SK-N-SH (cell line): ENCODE data around the gene C16orf95. TPM values are rescaled to one million over a fixed set of nuclear protein-coding genes. Genes with fewer than 3 reads are reported as not detected.
"Not testable (repeated sequence)": the region's sequence is repeated elsewhere in the genome, so short reads cannot be mapped to it uniquely, and the experiment has no call there.

Source experiments
- CTCF ChIA-PET: fragments of 300-600, 350-600 bp; formaldehyde crosslinking; extraction: SDS; loops from one replicate; lab custom pipeline; 2021; lab: Yijun Ruan, JAX
- POLR2A ChIA-PET: fragments of 350-600 bp; sonication (Branson Sonifier 250); formaldehyde crosslinking; extraction: SDS; loops from one replicate; lab custom pipeline; 2020; ENCODE audit warnings: antibody characterized with exemption, inconsistent platforms; lab: Yijun Ruan, JAX
- DNase-seq: peaks from one replicate; pipeline ENCODE4 v3.0.0; 2012
- H2AFZ ChIP-seq: fragments of 200-600 bp; sonication (generic); 2 replicates; pipeline ENCODE4 v1.8.1; 2016; ENCODE audit warnings: antibody characterized with exemption, mild to moderate bottlenecking, low read depth
- H3F3A ChIP-seq: fragments of 200-600 bp; sonication (generic); replicated peaks from 2 replicates; pipeline ENCODE3; 2016; ENCODE audit warnings: antibody characterized with exemption, mild to moderate bottlenecking; ENCODE audit not compliant: insufficient read depth
- H3K27ac ChIP-seq, 2 experiments: fragments of 200-500 bp in 1 of 2; fragments of 200-600 bp in 1 of 2; sonication (Bioruptor generic) in 1 of 2; sonication (generic), shearing (Covaris generic) in 1 of 2; 2 replicates each; pipeline versions ENCODE4 v1.5.1 to v1.6.1; 2014 to 2016; ENCODE audit warnings: low read depth in 2 of 2, inconsistent platforms in 1 of 2, low read length in 1 of 2, mild to moderate bottlenecking in 1 of 2, mixed read lengths in 1 of 2
- H3K27me3 ChIP-seq: fragments of 200-600 bp; sonication (generic), shearing (Covaris generic); 2 replicates; pipeline ENCODE4 v1.6.1; 2016; ENCODE audit warnings: mixed run types; ENCODE audit not compliant: insufficient read depth
- H3K36me3 ChIP-seq, 2 experiments: fragments of 200-500 bp in 1 of 2; fragments of 200-600 bp in 1 of 2; sonication (Bioruptor generic) in 1 of 2; sonication (generic) in 1 of 2; replicated peaks in 1 of 2; 2 replicates each; pipeline versions ENCODE3 to v1.5.1; 2014 to 2016; ENCODE audit warnings: low read length in 1 of 2, mild to moderate bottlenecking in 1 of 2; ENCODE audit not compliant: insufficient read depth in 2 of 2, control insufficient read depth in 1 of 2
- H3K4me1 ChIP-seq, 2 experiments: fragments of 200-500 bp in 1 of 2; fragments of 200-600 bp in 1 of 2; sonication (Bioruptor generic) in 1 of 2; sonication (generic), shearing (Covaris generic) in 1 of 2; 2 replicates each; pipeline versions ENCODE4 v1.5.1 to v1.6.1; 2014 to 2016; ENCODE audit warnings: low read depth in 1 of 2, low read length in 1 of 2, mixed run types in 1 of 2; ENCODE audit not compliant: insufficient read depth in 2 of 2, control insufficient read depth in 1 of 2
- H3K4me2 ChIP-seq: fragments of 200-600 bp; sonication (generic), shearing (Covaris generic); 2 replicates; pipeline ENCODE4 v1.6.1; 2017; ENCODE audit warnings: mixed run types
- H3K4me3 ChIP-seq, 2 experiments: fragments of 200-500 bp in 1 of 2; fragments of 200-600 bp in 1 of 2; sonication (Bioruptor generic) in 1 of 2; sonication (generic), shearing (Covaris generic) in 1 of 2; 2 replicates each; pipeline versions ENCODE4 v1.5.1 to v1.8.1; 2014 to 2016; ENCODE audit warnings: low read depth in 2 of 2, inconsistent platforms in 1 of 2, low read length in 1 of 2, mild to moderate bottlenecking in 1 of 2, mixed read lengths in 1 of 2, moderate library complexity in 1 of 2
- H3K79me2 ChIP-seq: fragments of 200-600 bp; sonication (generic); 2 replicates; pipeline ENCODE4 v1.8.1; 2017; ENCODE audit warnings: mild to moderate bottlenecking; ENCODE audit not compliant: insufficient read depth
- H3K9ac ChIP-seq: fragments of 200-600 bp; sonication (generic); 2 replicates; pipeline ENCODE4 v1.6.1; 2017; ENCODE audit warnings: mixed run types
- H3K9me2 ChIP-seq: fragments of 200-600 bp; sonication (generic); 2 replicates; pipeline ENCODE4 v1.6.1; 2017; ENCODE audit warnings: mixed run types
- H3K9me3 ChIP-seq: fragments of 200-600 bp; sonication (generic); 2 replicates; pipeline ENCODE4 v1.6.1; 2017; ENCODE audit warnings: mixed run types, mild to moderate bottlenecking, moderate library complexity
- H4K20me1 ChIP-seq: fragments of 200-600 bp; sonication (generic); 2 replicates; pipeline ENCODE4 v1.6.1; 2017; ENCODE audit warnings: mild to moderate bottlenecking, mixed run types; ENCODE audit not compliant: insufficient read depth
- ELF1 ChIP-seq: IDR thresholded peaks from 2 replicates; pipeline ENCODE4 v1.4.0; 2012
- FOSL2 ChIP-seq: IDR thresholded peaks from 2 replicates; pipeline ENCODE4 v1.4.0; 2012; ENCODE audit warnings: low read depth, mild to moderate bottlenecking, moderate library complexity, borderline replicate concordance
- FOXM1 ChIP-seq: IDR thresholded peaks from 2 replicates; pipeline ENCODE4 v1.4.0; 2012; ENCODE audit warnings: low read depth, mild to moderate bottlenecking
- GABPA ChIP-seq: IDR thresholded peaks from 2 replicates; pipeline ENCODE4 v1.4.0; 2012; ENCODE audit warnings: low read depth, mild to moderate bottlenecking
- GATA2 ChIP-seq: sonication (generic); formaldehyde crosslinking; IDR thresholded peaks from 2 replicates; pipeline ENCODE4 v1.5.0; 2020; ENCODE audit warnings: mild to moderate bottlenecking, missing genetic modification reagents
- IRF3 ChIP-seq: fragments of 150-350 bp; IDR thresholded peaks from 2 replicates; pipeline ENCODE4 v1.6.1; 2016; ENCODE audit warnings: mild to moderate bottlenecking, low read depth, low read length
- MAX ChIP-seq: IDR thresholded peaks from 2 replicates; pipeline ENCODE4 v1.4.0; 2012; ENCODE audit warnings: low read depth
- MEF2A ChIP-seq: IDR thresholded peaks from 2 replicates; pipeline ENCODE4 v1.4.0; 2012; ENCODE audit warnings: low read depth, borderline replicate concordance
- RFX5 ChIP-seq: IDR thresholded peaks from 2 replicates; pipeline ENCODE4 v1.6.1; 2012; ENCODE audit warnings: mild to moderate bottlenecking, improper control_type of control experiment, low read length
- SMC3 ChIP-seq: IDR thresholded peaks from 2 replicates; pipeline ENCODE4 v1.6.1; 2012; ENCODE audit warnings: low read depth, low read length, improper control_type of control experiment
- ZBTB33 ChIP-seq: IDR thresholded peaks from 2 replicates; pipeline ENCODE4 v1.4.0; 2012; ENCODE audit warnings: low read depth, borderline replicate concordance
- WGBS: methylation state at CpG from one replicate; pipeline ENCODE4 v1.1.6; 2017; ENCODE audit warnings: low lambda C conversion rate; 5-methylcytosine and 5-hydroxymethylcytosine counted together
- polyA plus RNA-seq, 3 experiments: library from polyadenylated mRNA; depleted of rRNA; stranded (reverse); fragments of >200 nt; gene quantifications; 2 replicates each; pipeline ENCODE4 v1.2.3, GENCODE V29; 2012

Gene C16orf95
- polyA plus RNA-seq, 1 of the 3 experiments (the other 2 are of a cell fraction): 5.0 TPM

- H2AFZ ChIP-seq, H3K9ac ChIP-seq, H3K79me2 ChIP-seq, H3K4me3 ChIP-seq, H3K9me3 ChIP-seq, H3K27ac ChIP-seq, POLR2A ChIA-PET, H3F3A ChIP-seq, H3K9me2 ChIP-seq, H3K4me2 ChIP-seq, H3K27me3 ChIP-seq, H3K4me1 ChIP-seq, H4K20me1 ChIP-seq, H3K36me3 ChIP-seq, DNase-seq: not testable (repeated sequence)
- WGBS: 82% methylated on average over 3 of the region's 3 CpGs
- CTCF ChIA-PET: interaction anchor here (1.4 to 5.2 kb wide), 2 partner anchors 9 to 20 kb away, joined by 3 to 26 read pairs; no protein-coding TSS in a partner anchor
These were observed 58.5 kb downstream of the C16orf95 start for GRCh38 chr16:87258653-87259052.

GRCh38 chr16:87255866-87256265 lies 61.3 kb downstream of the C16orf95 start:
- Histone ChIP-seq H3K79me2 (no peaks in the 10 kb centered on the region), H3K4me2 (no peak overlapping the region), H3K9ac (no peak overlapping the region), H2AFZ (no peak overlapping the region), H3K36me3 (no peaks in the 10 kb centered on the region)
- POLR2A ChIA-PET: no interaction called here
- 67% methylated on average over 13 of the region's 13 CpGs for WGBS
- CTCF ChIA-PET: interaction anchor here (0.7 to 2.0 kb wide), 2 partner anchors 22 to 53 kb away, joined by 3 to 11 read pairs; no protein-coding TSS in a partner anchor
- TF ChIP-seq ZBTB33: no peak
- no peak for TF ChIP-seq IRF3
- no peak for TF ChIP-seq GATA2
- no peak for TF ChIP-seq ELF1
- no peak for TF ChIP-seq FOSL2
- no peak for TF ChIP-seq MAX
- TF ChIP-seq FOXM1: no peak
- TF ChIP-seq MEF2A: no peak
- no peak for TF ChIP-seq SMC3
- TF ChIP-seq GABPA: no peak
- TF ChIP-seq RFX5: no peak
- TF ChIP-seq, all 33 proteins: peak for 0
- H3K9me3 ChIP-seq: no peaks in the 10 kb centered on the region
- H3K4me1 ChIP-seq: no peaks in the 10 kb centered on the region
- no peak overlapping the region for H3K27ac ChIP-seq
- H4K20me1 ChIP-seq: no peaks in the 10 kb centered on the region
- H3K9me2 ChIP-seq: no peaks in the 10 kb centered on the region
- H3F3A ChIP-seq: no peaks in the 10 kb centered on the region
- no peak overlapping the region for H3K4me3 ChIP-seq
- H3K27me3 ChIP-seq: peaks cover 6% of the 10 kb centered on the region
- DNase-seq: no peak
